MCF 10A (cell line): ENCODE data around the gene KRT28. TPM values are rescaled to one million over a fixed set of nuclear protein-coding genes. Genes with fewer than 3 reads are reported as not detected.

Experiments
- BruUV-seq: library from RNA; stranded (reverse); fragments of 400-500 nt; replicated peaks from 2 replicates; lab custom pipeline; 2021; lab: Mats Ljungman, UMichigan
- CTCF ChIA-PET: fragments of 300-600 bp; sonication (Branson Sonifier 250); formaldehyde crosslinking; extraction: SDS; loops from one replicate; lab custom pipeline; 2021; ENCODE audit warnings: antibody characterized with exemption, inconsistent platforms; lab: Yijun Ruan, JAX
- POLR2A ChIA-PET: fragments of 300-600, 350-650 bp; sonication (Branson Sonifier 250); formaldehyde crosslinking; extraction: SDS; loops from one replicate; lab custom pipeline; 2020; ENCODE audit warnings: antibody characterized with exemption, inconsistent platforms; lab: Yijun Ruan, JAX
- DNase-seq: peaks from one replicate; pipeline ENCODE4 v3.0.0-alpha.2; 2018; ENCODE audit not compliant: unreplicated experiment
- H3K27ac Mint-ChIP-seq: one replicate; pipeline ENCODE4 v1.8.0; 2022; ENCODE audit warnings: mild to moderate bottlenecking, low read depth, mixed read lengths; ENCODE audit not compliant: unreplicated experiment
- H3K27me3 Mint-ChIP-seq: one replicate; pipeline ENCODE4 v1.8.0; 2022; ENCODE audit warnings: mixed read lengths; ENCODE audit not compliant: insufficient read depth, unreplicated experiment
- H3K36me3 Mint-ChIP-seq: one replicate; pipeline ENCODE4 v1.8.0; 2022; ENCODE audit warnings: mild to moderate bottlenecking, moderate library complexity, mixed read lengths; ENCODE audit not compliant: insufficient read depth, unreplicated experiment
- H3K4me1 Mint-ChIP-seq: one replicate; pipeline ENCODE4 v1.8.0; 2022; ENCODE audit warnings: mixed read lengths; ENCODE audit not compliant: insufficient read depth, unreplicated experiment
- H3K4me3 Mint-ChIP-seq: one replicate; pipeline ENCODE4 v1.8.0; 2022; ENCODE audit warnings: mild to moderate bottlenecking, moderate library complexity, mixed read lengths; ENCODE audit not compliant: unreplicated experiment
- H3K9me3 Mint-ChIP-seq: one replicate; pipeline ENCODE4 v1.8.0; 2022; ENCODE audit warnings: mixed read lengths; ENCODE audit not compliant: unreplicated experiment
- CTCF ChIP-seq: fragments of 200-600 bp; IDR thresholded peaks from one replicate; pipeline ENCODE4 v1.8.0; 2022; ENCODE audit warnings: antibody characterized with exemption, mild to moderate bottlenecking; ENCODE audit not compliant: unreplicated experiment
- intact Hi-C: fragments of 100-400 bp; cut with micrococcal nuclease; formaldehyde crosslinking; loops from 2 replicates; pipeline ENCODE4 v1.14.1; 2022
- total RNA-seq: library from RNA; stranded (reverse); gene quantifications from 2 replicates; pipeline ENCODE4 v1.2.3, GENCODE V29; 2022

The KRT28 gene
- total RNA-seq, 1 experiment from 2014 or later, result not detected

GRCh38 chr17:40777459-40777858 lies 22.3 kb downstream of the KRT28 start:
- Mint-ChIP-seq H3K4me3 (no peak overlapping the region), H3K27ac (no peak overlapping the region), H3K9me3 (no peaks in the 10 kb centered on the region), H3K36me3 (no peaks in the 10 kb centered on the region), H3K4me1 (no peaks in the 10 kb centered on the region), H3K27me3 (peaks cover 50% of the 10 kb centered on the region)
- BruUV-seq, result no TSS peak
- no peak for TF ChIP-seq CTCF
- intact Hi-C loops, result no loop called here
- ChIA-PET POLR2A (interaction anchor here (0.6 to 1.1 kb wide), 2 partner anchors 129 to 146 kb away, joined by 3 to 6 read pairs; partner anchors contain the start of gene SMARCE1), CTCF (interaction anchor here (0.6 kb wide), 3 partner anchors 14 to 334 kb away, joined by 3 to 4 read pairs (median 3); no protein-coding TSS in a partner anchor)
- DNase-seq, result no peak

- Mint-ChIP-seq H3K27me3 (peaks cover 64% of the 10 kb centered on the region), H3K27ac (no peak overlapping the region), H3K36me3 (no peaks in the 10 kb centered on the region), H3K4me1 (no peaks in the 10 kb centered on the region), H3K9me3 (no peaks in the 10 kb centered on the region), H3K4me3 (no peak overlapping the region)
- no TSS peak for BruUV-seq
- ChIA-PET CTCF (interaction anchor here (0.7 to 1.5 kb wide), 2 partner anchors 16 to 222 kb away, joined by 3 to 6 read pairs; no protein-coding TSS in a partner anchor), POLR2A (interaction anchor here (0.6 kb wide), 1 partner anchor 10 kb away, joined by 3 read pairs; no protein-coding TSS in a partner anchor)
- TF ChIP-seq CTCF, result no peak
- intact Hi-C loops, result no loop called here
- no peak for DNase-seq
Measured at GRCh38 chr17:40775945-40776344, 23.8 kb downstream of the KRT28 start.

GRCh38 chr17:40772101-40772500 lies 27.7 kb downstream of the KRT28 start, which contains the start of gene KRT26:
KRT26 (minus strand) TSS chr17:40772201; CDS start chr17:40772113, 88 bp downstream.
- intact Hi-C loops, result no loop called here
- no peak within 1 kb of the TSS for H3K4me3 Mint-ChIP-seq
- CTCF ChIA-PET, result no interaction called here

GRCh38 chr17:40765657-40766056 lies 34.1 kb downstream of the KRT28 start:
- intact Hi-C loops, result no loop called here
- Mint-ChIP-seq H3K4me3 (no peak overlapping the region), H3K36me3 (peaks cover 5% of the 10 kb centered on the region), H3K27me3 (peaks cover 10% of the 10 kb centered on the region), H3K27ac (no peak overlapping the region), H3K9me3 (peaks cover 19% of the 10 kb centered on the region), H3K4me1 (no peaks in the 10 kb centered on the region)
- CTCF ChIA-PET, result no interaction called here
- no peak for DNase-seq
- no peak for TF ChIP-seq CTCF
- POLR2A ChIA-PET, result no interaction called here
- BruUV-seq, result no TSS peak

More at GRCh38 chr17:40772101-40772500, 27.7 kb downstream of the KRT28 start, which contains the start of gene KRT26:
- no TSS peak for BruUV-seq
- DNase-seq, result no peak
- POLR2A ChIA-PET, result no interaction called here
- H3K27ac Mint-ChIP-seq, result no peak within 1 kb of the TSS
- no peak for TF ChIP-seq CTCF
- no peaks in the 10 kb centered on the region for H3K9me3 Mint-ChIP-seq
- no peaks in the 10 kb centered on the region for H3K36me3 Mint-ChIP-seq
- peaks cover 63% of the 10 kb centered on the region for H3K27me3 Mint-ChIP-seq
- no peaks in the 10 kb centered on the region for H3K4me1 Mint-ChIP-seq
